Liver (tissue), 9 donors: ENCODE data around the gene SP1. TPM values are rescaled to one million over a fixed set of nuclear protein-coding genes. Genes with fewer than 3 reads are reported as not detected.

ENCODE experiments used
- DNase-seq: peaks from one replicate; pipeline ENCODE4 v3.0.0-alpha.2; 2017; ENCODE audit warnings: low spot score
- H3K27ac ChIP-seq, 2 donors: one replicate each; pipeline ENCODE4 v1.7.0; 2013; ENCODE audit warnings: inconsistent platforms in 2 of 2, low read length in 2 of 2, control low read depth in 1 of 2, low read depth in 1 of 2, mild to moderate bottlenecking in 1 of 2
- H3K27me3 ChIP-seq, 4 donors: one replicate each; pipeline versions ENCODE4 v1.6.1 to v1.7.0; 2013; ENCODE audit warnings: low read length in 3 of 4, inconsistent platforms in 1 of 4, mild to moderate bottlenecking in 1 of 4, moderate library complexity in 1 of 4; ENCODE audit not compliant: control insufficient read depth in 4 of 4, insufficient read depth in 4 of 4
- H3K36me3 ChIP-seq, 4 donors: one replicate each; pipeline versions ENCODE4 v1.6.1 to v1.7.0; 2013; ENCODE audit warnings: low read length in 3 of 4, mild to moderate bottlenecking in 3 of 4, low read depth in 1 of 4, moderate library complexity in 1 of 4; ENCODE audit not compliant: control insufficient read depth in 4 of 4, insufficient read depth in 3 of 4
- H3K4me1 ChIP-seq, 4 donors: one replicate each; pipeline versions ENCODE4 v1.6.1 to v1.7.0; 2013; ENCODE audit warnings: low read length in 3 of 4, mild to moderate bottlenecking in 3 of 4, moderate library complexity in 1 of 4; ENCODE audit not compliant: control insufficient read depth in 4 of 4, insufficient read depth in 4 of 4
- H3K4me3 ChIP-seq, 3 donors: one replicate each; pipeline versions ENCODE4 v1.6.1 to v1.7.0; 2013; ENCODE audit warnings: low read length in 3 of 3, control low read depth in 1 of 3, low read depth in 1 of 3, mild to moderate bottlenecking in 1 of 3
- H3K9ac ChIP-seq, 2 donors: one replicate each; pipeline ENCODE4 v1.7.0; 2013; ENCODE audit warnings: low read length in 2 of 2, mild to moderate bottlenecking in 2 of 2, moderate library complexity in 2 of 2, control low read depth in 1 of 2, low read depth in 1 of 2
- H3K9me3 ChIP-seq, 4 donors: one replicate each; pipeline versions ENCODE4 v1.6.1 to v1.7.0; 2013; ENCODE audit warnings: low read length in 3 of 4; ENCODE audit not compliant: control insufficient read depth in 4 of 4
- ATF3 ChIP-seq: IDR thresholded peaks from 2 replicates; pipeline ENCODE4 v1.6.1; 2016; ENCODE audit warnings: antibody characterized with exemption
- EGR1 ChIP-seq, 2 donors: IDR thresholded peaks; 2 replicates each; pipeline ENCODE4 v1.6.1; 2016 to 2018; ENCODE audit warnings: antibody characterized with exemption in 2 of 2, low read depth in 2 of 2
- FOXA1 ChIP-seq: IDR thresholded peaks from 2 replicates; pipeline ENCODE4 v1.6.1; 2016; ENCODE audit warnings: antibody characterized with exemption
- FOXA2 ChIP-seq: IDR thresholded peaks from 2 replicates; pipeline ENCODE4 v1.6.1; 2016; ENCODE audit warnings: antibody characterized with exemption
- GABPA ChIP-seq, 2 donors: IDR thresholded peaks in 1 of 2; conservative IDR thresholded peaks in 1 of 2; 2 replicates each; pipeline ENCODE4 v1.6.1; 2016; ENCODE audit warnings: antibody characterized with exemption in 2 of 2, mild to moderate bottlenecking in 1 of 2, moderate library complexity in 1 of 2
- HNF4A ChIP-seq, 2 donors: conservative IDR thresholded peaks; 2 replicates each; pipeline ENCODE4 v1.6.1; 2016; ENCODE audit warnings: antibody characterized with exemption in 2 of 2, mild to moderate bottlenecking in 2 of 2
- HNF4G ChIP-seq: IDR thresholded peaks from 2 replicates; pipeline ENCODE4 v1.6.1; 2016; ENCODE audit warnings: antibody characterized with exemption
- JUND ChIP-seq, 2 donors: IDR thresholded peaks; 2 replicates each; pipeline ENCODE4 v1.6.1; 2016; ENCODE audit warnings: antibody characterized with exemption in 2 of 2
- MAX ChIP-seq: IDR thresholded peaks from 2 replicates; pipeline ENCODE4 v1.6.1; 2016; ENCODE audit warnings: antibody characterized with exemption
- NR2F2 ChIP-seq: IDR thresholded peaks from 2 replicates; pipeline ENCODE4 v1.6.1; 2016; ENCODE audit warnings: antibody characterized with exemption
- RAD21 ChIP-seq, 2 donors: IDR thresholded peaks; 2 replicates each; pipeline ENCODE4 v1.6.1; 2016; ENCODE audit warnings: antibody characterized with exemption in 2 of 2, mild to moderate bottlenecking in 2 of 2
- RXRA ChIP-seq, 2 donors: IDR thresholded peaks; 2 replicates each; pipeline ENCODE4 v1.6.1; 2017 to 2018; ENCODE audit warnings: antibody characterized with exemption in 2 of 2, mild to moderate bottlenecking in 1 of 2
- SP1 ChIP-seq: IDR thresholded peaks from 2 replicates; pipeline ENCODE4 v1.6.1; 2018; ENCODE audit warnings: antibody characterized with exemption, mild to moderate bottlenecking
- TAF1 ChIP-seq: conservative IDR thresholded peaks from 2 replicates; pipeline ENCODE4 v1.6.1; 2016; ENCODE audit warnings: antibody characterized with exemption, mild to moderate bottlenecking
- YY1 ChIP-seq: IDR thresholded peaks from 2 replicates; pipeline ENCODE4 v1.6.1; 2016; ENCODE audit warnings: antibody characterized with exemption, mild to moderate bottlenecking
- ZBTB33 ChIP-seq: IDR thresholded peaks from 2 replicates; pipeline ENCODE4 v1.6.1; 2016; ENCODE audit warnings: antibody characterized with exemption
- WGBS: extraction: QIAGEN DNeasy Blood & Tissue Kit; methylation state at CpG from one replicate; pipeline ENCODE4 v1.1.7; 2013; 5-methylcytosine and 5-hydroxymethylcytosine counted together
- polyA plus RNA-seq, 2 donors: library from polyadenylated mRNA; stranded (reverse) in 1 of 2; unstranded in 1 of 2; fragments of 200-250 nt in 1 of 2; fragments of >200 nt in 1 of 2; fragmentation: Nextera tagmentation in 1 of 2; extraction: Ambion mirVana in 1 of 2; gene quantifications; one replicate each; pipeline versions ENCODE4 v1.2.1 to v1.2.3, GENCODE V29; 2013 to 2015
- total RNA-seq, 2 donors: library from RNA; depleted of rRNA; stranded (reverse); fragments of >200 nt; gene quantifications; one replicate each; pipeline ENCODE4 v1.2.3, GENCODE V29; 2014
- TF ChIP-seq, protein P1 (sequence below): IDR thresholded peaks from 2 replicates; pipeline ENCODE4 v1.6.1; 2016; ENCODE audit warnings: antibody characterized with exemption, mild to moderate bottlenecking
- TF ChIP-seq, protein P2 (sequence below): fragments of 150-350 bp; IDR thresholded peaks from 2 replicates; pipeline ENCODE4 v1.5.1; 2017; ENCODE audit warnings: improper control_type of control experiment, low read depth, low read length; ENCODE audit not compliant: missing input control
- donor health status: healthy.
- donor health status: healthy.
- donor health status: healthy.
- donor health status: healthy.
- donor health status: healthy.

Gene SP1
- total and polyA plus RNA-seq, 4 donors = 3.8 to 36.5 (median 18.2) TPM

- Histone ChIP-seq H3K4me3 (peak within 1 kb of the TSS; percentile 64 to 98 (median 95)), H3K27me3 (no peaks in the 10 kb centered on the region), H3K27ac (peak within 1 kb of the TSS; percentile 92 to 97), H3K4me1 (peaks cover 0 to 19% (median 5%) of the 10 kb centered on the region in 4 donors), H3K9ac (peak within 1 kb of the TSS; percentile 95 to 98), H3K36me3 (peaks cover 3 to 9% (median 5%) of the 10 kb centered on the region in 4 donors), H3K9me3 (no peaks in the 10 kb centered on the region)
- 2% methylated on average over 31 of the region's 31 CpGs for WGBS
- peak; percentile 99 for DNase-seq
- TF ChIP-seq HNF4A (conservative IDR thresholded peaks at IDR 0.05) (peak; percentile 84 to 89), ZBTB33 (no peak), SP1 (peak; percentile 78), YY1 (peak; percentile 84), NR2F2 (no peak), FOXA1 (no peak), MAX (peak; percentile 26), RXRA (IDR thresholded peaks at IDR 0.05) (peak; percentile 36 to 40), FOXA2 (peak; percentile 3), JUND (IDR thresholded peaks at IDR 0.05) (peak in 1 of 2 donors; percentile 33), RAD21 (IDR thresholded peaks at IDR 0.05) (peak in 1 of 2 donors; percentile 7), GABPA (IDR thresholded peaks at IDR 0.05 in 1 of 2, conservative IDR thresholded peaks at IDR 0.05 in 1 of 2) (peak; percentile 54 to 81), EGR1 (IDR thresholded peaks at IDR 0.05; ENCODE audit: low read depth in 2 of 2) (no peak), TAF1 (no peak), ATF3 (peak; percentile 12), HNF4G (peak; percentile 68)
- TF ChIP-seq, protein P1, sequence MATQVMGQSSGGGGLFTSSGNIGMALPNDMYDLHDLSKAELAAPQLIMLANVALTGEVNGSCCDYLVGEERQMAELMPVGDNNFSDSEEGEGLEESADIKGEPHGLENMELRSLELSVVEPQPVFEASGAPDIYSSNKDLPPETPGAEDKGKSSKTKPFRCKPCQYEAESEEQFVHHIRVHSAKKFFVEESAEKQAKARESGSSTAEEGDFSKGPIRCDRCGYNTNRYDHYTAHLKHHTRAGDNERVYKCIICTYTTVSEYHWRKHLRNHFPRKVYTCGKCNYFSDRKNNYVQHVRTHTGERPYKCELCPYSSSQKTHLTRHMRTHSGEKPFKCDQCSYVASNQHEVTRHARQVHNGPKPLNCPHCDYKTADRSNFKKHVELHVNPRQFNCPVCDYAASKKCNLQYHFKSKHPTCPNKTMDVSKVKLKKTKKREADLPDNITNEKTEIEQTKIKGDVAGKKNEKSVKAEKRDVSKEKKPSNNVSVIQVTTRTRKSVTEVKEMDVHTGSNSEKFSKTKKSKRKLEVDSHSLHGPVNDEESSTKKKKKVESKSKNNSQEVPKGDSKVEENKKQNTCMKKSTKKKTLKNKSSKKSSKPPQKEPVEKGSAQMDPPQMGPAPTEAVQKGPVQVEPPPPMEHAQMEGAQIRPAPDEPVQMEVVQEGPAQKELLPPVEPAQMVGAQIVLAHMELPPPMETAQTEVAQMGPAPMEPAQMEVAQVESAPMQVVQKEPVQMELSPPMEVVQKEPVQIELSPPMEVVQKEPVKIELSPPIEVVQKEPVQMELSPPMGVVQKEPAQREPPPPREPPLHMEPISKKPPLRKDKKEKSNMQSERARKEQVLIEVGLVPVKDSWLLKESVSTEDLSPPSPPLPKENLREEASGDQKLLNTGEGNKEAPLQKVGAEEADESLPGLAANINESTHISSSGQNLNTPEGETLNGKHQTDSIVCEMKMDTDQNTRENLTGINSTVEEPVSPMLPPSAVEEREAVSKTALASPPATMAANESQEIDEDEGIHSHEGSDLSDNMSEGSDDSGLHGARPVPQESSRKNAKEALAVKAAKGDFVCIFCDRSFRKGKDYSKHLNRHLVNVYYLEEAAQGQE = peak; percentile 56
- TF ChIP-seq, protein P2, sequence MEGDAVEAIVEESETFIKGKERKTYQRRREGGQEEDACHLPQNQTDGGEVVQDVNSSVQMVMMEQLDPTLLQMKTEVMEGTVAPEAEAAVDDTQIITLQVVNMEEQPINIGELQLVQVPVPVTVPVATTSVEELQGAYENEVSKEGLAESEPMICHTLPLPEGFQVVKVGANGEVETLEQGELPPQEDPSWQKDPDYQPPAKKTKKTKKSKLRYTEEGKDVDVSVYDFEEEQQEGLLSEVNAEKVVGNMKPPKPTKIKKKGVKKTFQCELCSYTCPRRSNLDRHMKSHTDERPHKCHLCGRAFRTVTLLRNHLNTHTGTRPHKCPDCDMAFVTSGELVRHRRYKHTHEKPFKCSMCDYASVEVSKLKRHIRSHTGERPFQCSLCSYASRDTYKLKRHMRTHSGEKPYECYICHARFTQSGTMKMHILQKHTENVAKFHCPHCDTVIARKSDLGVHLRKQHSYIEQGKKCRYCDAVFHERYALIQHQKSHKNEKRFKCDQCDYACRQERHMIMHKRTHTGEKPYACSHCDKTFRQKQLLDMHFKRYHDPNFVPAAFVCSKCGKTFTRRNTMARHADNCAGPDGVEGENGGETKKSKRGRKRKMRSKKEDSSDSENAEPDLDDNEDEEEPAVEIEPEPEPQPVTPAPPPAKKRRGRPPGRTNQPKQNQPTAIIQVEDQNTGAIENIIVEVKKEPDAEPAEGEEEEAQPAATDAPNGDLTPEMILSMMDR = no peak
Measured at GRCh38 chr12:53441040-53441833, 61.3 kb downstream of the SP1 start, which contains the start of gene PRR13. PRR13 (plus strand) TSS chr12:53441734; CDS start chr12:53442715, 981 bp downstream.
